ENCODE results near the gene NOX3.

NOX3 gene

DNA sequence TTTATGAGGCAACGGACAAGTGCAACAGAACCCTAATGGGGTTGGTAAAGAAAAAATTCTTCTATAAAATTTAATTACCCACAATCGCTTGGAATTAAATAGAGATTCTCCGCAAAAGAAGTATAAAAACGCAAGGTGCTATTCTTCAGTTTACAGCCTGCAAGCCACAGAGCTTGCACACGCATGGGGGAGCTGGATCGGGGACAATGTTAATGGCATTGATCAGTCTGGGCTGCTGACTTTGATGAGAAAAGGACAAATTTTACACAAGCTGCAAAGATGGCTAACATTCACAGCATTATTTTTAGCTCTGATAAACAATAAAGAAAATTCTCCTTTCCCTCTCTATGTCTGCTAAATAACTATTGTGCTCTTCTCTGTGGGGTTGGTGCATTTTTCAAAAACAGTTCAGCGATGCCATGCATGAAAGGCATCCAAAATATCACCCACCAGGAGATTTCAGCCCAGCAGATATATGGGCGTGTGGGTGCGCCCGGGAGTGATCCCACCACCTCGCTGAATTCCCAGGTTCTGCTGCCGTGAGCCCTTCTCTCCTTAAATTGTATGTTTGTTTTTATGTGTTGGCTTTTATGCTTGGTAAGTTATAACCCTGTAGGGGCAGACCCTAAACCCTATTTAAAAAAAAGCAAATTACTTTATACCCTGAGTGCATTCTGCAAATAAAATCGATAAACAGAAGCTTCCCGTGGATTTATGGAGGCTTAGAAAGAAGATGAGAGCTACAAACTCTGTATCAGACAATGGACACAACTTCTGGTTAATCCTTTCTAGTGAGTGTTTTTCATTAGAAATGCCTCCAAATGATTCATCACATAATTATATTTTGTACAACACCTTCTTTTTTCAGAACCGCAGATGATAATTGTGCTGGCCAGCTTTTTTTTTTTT, 55.6 kb downstream of the NOX3 start:
- DNase-seq (ENCODE audit: low spot score), result no peak

DNA sequence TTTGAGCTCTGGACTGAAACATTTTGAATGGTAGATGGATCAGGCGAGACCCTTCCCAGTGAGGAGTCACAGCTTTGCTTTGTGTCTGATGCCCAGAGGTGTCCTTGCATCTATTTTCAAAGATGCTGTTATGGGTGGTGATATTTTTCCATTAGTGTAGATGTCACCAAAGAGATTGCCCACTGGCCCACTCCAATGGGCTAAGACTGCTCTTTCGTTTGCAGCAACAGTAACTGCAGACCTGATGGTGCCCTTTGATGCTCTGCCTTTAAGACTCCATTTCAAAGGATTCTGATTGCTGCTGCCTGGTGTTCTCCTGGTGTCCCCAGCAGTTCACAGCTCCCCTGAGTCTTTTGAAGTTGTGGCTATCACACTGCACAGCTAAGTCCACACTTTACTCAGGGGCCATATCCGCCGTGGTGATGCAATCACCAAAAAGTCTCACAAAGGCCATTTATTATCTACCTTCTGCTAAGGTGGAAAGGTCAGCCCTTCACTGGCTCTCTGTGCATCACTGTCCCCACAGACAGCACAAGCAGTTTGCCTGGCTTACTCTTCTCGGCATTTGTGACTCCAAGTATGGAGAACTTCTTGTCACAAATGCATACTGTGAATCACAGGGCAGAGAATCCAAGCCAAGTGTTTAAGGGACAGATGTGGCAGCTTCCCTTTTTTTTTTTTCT, 56.4 kb downstream of the NOX3 start:
- DNase-seq (ENCODE audit: low spot score), result no peak

DNA sequence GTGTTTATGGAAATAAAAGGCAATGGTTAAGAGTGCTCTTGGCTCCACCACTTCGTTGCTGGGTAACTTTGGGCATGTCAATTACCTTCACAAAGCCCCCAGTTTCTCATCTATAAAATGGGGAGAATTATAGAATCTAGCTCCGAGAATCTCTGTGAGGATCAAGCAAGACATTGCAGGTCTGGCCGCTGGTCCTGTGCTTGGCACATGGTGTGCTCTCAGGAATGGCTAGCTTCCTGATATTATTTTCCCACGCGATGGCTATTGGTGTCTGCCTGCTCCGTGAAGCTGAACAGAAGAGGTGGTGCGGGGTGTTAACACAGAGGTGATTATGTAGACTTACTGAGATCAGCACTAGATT, 57.0 kb downstream of the NOX3 start:
- DNase-seq (ENCODE audit: low spot score), result no peak

DNA sequence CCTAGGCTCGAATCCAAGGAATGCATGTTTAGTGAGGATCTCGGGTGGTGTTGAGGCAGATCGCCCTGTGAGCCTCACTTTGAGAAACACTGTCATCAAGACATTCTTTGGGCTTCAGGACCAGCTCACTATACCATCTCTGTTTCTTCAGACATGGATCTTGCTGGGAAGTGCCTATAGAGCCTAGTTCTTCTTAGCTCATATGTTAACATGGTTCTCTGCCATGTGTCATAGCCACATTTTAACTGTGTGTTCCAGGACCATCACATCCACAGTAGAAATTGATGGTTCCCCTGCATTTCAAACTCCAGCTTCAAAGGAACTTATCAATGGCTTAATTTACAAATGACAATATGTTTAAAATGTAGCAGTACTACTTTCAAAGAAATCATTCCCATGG, 57.4 kb downstream of the NOX3 start:
- no peak for DNase-seq (ENCODE audit: low spot score)

DNA sequence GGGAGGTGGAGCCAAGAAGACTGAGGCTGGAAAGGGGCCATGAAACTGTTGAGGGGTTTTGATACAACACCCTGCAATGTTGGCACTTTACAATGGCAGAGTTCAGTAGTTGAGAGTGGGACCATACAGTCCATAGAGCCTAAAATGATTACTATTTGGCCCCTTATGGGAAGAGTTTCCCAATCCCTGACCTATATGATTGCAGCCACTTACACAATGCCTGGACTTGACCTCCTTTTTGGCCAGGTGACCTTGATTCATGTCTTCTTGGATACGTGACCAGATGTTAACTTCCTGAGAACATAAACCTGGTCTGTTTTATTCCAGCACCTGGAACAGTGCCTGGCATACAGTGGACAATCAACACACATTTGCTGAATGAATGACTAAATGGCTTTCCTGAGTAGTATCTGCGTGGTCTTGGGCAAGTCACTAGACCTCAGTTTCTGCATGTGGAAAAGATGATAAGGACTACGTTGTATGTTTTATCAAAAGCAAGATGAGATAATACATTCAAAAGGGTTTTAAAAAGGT, 58.4 kb downstream of the NOX3 start:
- DNase-seq (ENCODE audit: low spot score), result no peak

DNA sequence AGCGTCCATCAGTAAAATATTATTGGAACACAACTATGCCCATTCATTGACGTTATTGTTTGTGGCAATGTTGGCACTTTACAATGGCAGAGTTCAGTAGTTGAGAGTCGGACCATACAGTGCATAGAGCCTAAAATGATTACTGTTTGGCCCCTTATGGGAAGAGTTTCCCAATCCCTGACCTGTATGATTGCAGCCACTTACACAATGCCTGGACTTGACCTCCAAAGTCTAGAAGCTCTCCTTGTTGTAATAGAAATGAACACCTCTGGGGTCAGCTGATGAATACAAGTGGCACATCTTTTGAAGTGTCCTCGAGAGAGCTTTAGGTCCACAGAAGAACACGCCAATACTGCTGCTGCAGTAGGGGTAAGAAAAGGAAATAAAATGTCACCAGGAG, 59.0 kb downstream of the NOX3 start:
- no peak for DNase-seq (ENCODE audit: low spot score)

DNA sequence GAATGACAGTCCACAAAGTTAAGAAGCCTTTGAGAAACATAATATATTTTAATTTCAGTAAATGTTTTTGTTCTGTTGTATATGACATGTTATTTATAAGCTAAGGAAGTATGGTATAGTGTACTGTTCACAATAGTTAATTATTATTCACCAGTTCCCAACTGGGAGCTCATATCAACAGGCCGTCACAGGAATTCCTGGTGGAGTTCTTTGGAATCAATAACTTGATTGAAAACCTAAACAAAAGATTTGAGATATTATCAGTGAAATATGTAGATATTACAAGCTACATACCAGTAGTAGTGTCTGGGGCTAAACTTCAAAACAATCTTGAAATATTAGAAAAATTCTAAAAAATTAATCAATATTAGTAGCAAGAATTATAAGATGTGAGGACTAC, 60.3 kb downstream of the NOX3 start:
- DNase-seq (ENCODE audit: low spot score), result no peak

DNA sequence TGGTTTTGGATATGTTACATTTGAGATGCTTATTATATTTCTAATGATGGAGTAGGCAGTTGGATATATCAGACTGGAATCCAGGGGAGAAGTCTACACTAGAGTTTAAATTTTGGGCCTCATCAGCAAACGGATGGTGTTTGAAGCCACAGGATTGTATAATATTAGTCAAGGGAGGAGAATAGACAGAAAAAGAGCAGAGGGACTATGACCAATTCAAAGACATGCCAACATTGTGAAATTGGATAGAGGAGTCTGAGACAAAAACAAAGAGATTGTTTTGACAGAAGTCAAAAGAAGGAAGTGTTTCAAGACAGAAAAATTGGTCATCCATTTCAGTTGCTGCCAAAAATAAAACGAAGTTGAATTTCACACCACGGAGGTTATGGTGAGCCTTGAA, 66.5 kb downstream of the NOX3 start:
- DNase-seq (ENCODE audit: low spot score), result no peak

DNA sequence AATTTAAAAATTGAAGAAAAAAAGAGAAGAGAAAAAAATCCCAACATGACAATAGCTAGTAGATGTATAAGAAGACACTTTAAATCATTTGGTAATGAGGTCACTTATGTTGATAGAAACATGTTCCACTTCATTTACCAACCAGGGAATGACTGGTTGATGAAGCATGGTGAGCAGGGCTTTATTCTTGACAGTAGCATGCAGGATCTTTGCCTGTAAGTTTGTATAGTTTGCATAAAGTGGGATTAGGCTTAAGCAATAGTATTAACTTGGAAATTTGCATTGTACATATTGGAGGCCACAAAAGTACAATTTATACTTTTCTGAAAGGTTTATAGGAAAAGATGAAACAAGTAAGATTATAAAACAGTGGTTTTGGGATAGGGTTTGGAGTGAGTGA, 67.0 kb downstream of the NOX3 start:
- no peak for DNase-seq (ENCODE audit: low spot score)

DNA sequence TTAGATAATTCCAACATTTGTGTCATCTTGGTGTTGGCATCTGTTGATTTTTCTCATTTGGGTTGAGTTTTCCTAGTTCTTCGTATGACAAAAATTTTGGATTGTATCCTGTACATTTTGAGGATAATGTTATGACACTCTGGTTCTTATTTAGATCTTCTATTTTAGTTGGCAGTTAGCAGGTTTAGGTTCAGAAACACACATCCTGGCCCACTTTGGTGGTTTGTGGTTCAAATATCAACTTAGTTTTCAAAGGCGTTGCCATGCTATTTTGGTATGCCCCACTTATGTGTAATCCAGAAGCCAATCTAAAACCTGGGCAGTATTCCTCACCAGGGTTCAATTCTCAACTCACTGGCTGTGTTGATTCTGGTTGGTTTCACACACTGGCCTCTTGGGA, 68.2 kb downstream of the NOX3 start:
- DNase-seq (ENCODE audit: low spot score), result no peak

DNA sequence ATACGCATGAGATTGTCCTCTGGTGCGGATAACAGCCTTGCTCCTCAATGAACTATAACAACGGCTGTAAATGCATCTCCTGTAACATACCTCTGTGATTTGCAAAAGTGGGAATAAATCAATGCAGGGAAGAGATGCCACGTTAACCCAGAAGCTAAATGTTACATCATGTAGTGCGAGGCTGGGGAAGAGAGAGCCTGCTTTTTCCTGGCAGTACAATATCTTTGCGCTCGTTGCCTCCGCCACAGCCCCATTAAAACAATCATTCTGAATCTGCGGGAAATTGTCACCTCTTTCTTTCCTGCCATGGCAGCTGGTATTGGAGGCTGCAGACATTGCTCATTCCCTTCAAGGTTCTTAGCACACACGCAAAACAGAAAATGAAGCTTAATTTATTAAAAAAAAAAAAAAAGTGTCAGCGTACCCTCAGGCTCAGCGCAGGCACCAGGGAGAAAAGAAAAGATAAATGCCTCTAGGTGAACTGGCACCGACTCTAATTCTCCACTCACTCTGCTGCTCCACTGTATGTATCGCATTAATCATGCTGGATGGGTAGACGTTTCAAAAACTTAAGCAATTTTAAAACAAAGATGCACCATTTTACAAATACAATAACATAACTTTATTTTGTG, 71.2 kb downstream of the NOX3 start:
- no peak for DNase-seq (ENCODE audit: low spot score)

DNA sequence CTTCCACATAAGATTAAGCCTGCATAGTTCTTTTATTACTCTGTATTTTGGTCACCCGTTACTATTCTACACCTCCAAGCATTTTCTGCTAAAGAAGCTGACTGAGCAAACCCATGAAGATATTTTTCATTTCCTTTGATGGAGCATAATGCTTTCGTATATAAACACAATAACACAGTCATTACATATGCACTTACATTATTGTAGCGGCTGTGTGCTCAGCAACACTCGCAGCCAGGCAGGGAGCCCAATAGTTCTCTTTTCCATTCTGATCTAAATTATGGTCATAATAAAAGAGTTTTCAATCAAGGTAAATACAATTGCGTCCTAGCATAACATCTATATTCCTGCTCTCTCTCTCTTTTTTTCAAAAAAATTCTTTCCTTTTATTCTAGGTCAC, 71.7 kb downstream of the NOX3 start:
- DNase-seq (ENCODE audit: low spot score), result no peak

DNA sequence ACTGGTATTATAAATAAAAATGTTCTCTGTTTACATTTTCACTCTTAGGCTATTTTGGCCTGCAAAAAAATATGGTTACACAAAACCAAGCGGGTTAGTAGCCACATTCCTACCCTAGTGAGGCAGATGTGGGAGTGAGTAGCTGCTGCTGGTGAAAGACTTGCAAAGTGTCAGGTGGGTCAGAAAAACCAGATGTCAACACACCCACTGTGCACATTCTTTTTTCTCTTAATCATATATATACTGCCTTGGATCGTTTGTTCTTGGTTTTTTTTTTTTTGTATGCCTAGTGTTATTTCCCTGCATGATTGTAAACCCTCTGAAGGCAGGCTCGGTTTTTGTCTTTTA, 73.3 kb downstream of the NOX3 start:
- no peak for DNase-seq (ENCODE audit: low spot score)

DNA sequence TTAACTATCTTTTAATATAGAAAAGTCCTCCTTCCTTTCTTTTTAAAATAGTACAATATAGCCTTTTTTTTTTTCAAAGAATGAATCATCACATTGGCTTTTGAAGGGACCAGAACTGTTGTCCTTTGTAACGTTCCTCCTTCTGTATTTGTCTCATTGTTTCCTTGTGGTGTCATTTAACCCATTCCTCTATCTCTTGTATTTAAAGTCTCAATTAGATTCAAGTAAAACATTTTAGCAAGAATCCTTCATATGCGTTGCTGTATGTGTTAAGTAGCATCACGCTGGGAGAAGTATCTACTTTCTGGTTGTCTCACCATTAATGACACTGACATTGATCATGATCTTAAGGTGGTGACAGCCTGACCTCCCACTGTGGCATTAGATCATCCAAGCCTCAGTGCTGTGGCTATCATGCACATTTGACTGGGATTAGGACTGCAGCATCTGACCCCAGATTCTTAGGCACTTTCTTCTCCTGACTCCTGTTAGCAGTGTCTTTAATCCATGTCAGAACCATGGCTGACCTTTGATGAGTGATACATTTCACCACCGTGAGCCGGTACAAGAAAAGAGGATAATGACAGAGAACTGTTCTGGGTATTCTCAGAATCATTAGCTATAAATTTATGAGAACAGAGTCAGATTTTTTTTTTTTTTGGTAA, 73.8 kb downstream of the NOX3 start:
- no peak for DNase-seq (ENCODE audit: low spot score)

DNA sequence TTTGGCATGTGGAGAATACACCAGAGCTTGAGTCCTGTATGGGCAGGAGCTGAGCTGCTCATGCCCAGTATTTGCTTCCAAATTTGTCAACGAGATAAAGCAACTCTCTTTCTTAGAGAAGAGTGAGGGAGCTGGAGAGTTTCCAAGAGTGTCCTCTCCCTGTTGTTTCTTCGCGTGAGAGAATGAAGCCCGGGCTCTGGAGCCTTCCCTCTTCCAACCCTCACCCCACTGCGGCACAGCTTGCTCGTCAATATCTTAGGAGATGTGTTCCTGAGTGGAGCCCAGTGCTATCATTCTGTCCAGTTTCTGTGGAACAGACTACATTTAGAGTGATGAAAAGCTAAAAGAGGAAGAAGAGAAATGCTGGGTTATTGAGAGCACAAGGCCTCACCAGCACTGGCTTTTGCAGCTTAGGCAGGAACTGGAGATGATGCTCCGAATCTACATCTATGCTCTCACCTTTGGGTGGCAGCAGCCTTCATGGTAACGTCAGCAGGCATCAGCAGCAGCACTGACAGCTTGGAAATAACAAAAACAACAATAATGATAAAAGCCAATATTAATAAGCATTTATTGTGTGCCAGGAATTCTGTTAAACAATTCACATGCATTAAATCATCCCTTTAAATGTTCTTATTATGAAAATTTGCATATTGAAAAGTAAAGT, 74.8 kb downstream of the NOX3 start:
- DNase-seq (ENCODE audit: low spot score), result no peak

DNA sequence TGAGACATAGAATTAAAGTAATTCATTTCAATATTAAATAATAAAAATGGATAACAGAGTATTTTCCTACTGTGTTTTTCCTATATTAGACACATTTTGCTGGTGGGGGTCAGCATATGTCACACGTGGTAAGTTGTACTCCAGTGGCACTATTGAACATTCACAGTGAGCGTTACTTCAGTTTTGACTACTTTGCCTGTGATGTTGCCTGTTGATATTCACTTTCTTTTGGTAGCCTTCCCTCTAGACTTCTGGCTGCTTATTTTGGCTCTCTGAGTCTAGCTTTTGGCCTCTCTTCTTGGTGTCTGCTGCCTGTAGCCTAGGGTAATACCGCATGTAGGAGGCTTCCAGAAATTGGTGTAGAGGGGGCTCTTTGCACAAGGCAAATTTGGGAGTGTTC, 76.9 kb downstream of the NOX3 start:
- no peak for DNase-seq (ENCODE audit: low spot score)

DNA sequence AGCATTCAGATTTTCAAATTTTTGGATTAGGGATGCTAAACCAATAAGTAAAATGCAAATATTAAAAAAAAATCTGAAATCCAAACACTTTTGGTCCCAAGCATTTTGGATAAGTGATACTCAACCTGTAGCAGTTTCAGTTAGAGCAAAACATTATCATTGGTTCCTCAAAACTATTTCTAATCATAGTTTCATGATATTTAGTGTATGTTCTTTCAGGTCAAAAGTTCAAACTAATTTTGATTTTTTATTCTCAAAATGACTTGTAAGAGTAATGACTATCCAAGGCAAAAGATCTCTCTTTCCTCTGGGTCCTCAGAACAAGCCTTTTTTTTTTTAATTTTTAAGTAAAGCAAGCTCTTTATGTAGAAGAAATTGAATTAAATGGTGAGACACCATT, 77.4 kb downstream of the NOX3 start:
- no peak for DNase-seq (ENCODE audit: low spot score)

DNA sequence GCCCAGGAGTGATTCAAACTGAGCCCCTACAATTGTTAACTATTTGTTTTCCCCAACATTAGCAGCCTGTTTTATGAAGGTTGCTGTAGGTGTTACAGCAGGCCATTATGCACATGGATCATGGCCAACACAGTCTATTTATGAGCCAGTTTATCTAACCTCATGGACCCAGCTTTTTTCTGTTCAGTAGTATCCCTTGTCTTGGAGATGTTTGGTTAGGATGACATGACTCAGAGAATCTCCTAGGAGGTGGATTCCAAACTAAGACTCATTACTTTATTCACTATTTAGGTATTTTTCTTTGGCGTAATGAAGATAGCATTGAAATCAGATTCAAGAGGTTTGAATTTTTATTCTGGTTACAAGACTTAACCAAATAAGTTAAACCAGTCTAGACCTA, 78.6 kb downstream of the NOX3 start:
- DNase-seq (ENCODE audit: low spot score), result no peak

DNA sequence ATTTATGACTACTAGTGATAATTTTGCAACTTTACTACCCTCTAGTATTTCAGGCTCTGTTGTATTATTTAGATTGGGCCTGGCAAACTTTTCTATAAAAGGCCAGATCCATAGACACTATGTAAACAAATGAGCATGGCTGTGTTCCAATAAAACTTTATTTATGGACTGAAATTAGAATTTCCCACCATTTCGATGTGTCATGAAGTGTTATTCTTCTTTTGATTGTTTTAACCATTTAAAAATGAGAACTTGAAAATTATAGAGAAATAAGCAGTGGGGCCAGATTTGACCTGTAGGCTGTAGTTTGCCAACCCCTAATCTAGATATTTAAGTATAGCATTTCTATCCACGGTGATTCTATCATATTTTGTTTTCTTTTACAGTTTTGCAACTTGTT, 79.8 kb downstream of the NOX3 start:
- no peak for DNase-seq (ENCODE audit: low spot score)

DNA sequence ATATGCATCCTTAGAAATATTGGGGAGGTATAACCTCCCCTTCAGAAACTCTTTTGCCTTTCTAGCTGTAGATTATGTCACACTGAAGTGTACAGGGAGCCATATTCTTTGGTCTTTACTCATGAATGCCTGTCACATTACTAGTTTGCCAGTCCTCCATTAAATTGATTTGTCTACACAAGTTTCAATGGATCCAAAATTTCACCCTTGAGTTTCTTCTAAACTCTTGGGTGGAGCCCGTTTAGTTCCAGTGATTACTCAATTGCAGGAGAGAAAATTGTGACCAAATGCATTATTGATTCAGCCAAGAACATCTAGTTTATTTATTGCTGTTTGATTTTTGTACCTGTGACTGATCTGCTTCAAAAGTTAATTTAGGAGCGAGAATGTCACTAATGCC, 81.0 kb downstream of the NOX3 start:
- DNase-seq (ENCODE audit: low spot score), result no peak

DNA sequence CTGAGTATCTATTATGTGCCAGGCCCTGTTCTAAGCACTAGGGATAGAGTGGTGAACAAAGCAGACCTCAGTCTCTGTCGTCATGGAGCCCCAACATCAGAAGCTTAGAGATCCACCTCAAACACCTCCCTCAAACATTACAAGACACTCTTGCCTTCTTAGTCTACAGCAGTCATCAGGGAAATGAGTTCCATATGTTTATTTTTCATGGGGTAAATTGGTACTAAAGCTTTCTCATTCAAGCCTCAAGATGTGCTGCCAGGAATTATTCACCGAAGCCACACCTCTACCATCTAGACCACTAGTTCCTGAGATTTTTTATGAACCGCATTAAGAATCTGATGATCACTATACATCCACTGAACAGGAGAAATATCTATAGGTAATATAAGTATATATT, 82.4 kb downstream of the NOX3 start:
- no peak for DNase-seq (ENCODE audit: low spot score)

DNA sequence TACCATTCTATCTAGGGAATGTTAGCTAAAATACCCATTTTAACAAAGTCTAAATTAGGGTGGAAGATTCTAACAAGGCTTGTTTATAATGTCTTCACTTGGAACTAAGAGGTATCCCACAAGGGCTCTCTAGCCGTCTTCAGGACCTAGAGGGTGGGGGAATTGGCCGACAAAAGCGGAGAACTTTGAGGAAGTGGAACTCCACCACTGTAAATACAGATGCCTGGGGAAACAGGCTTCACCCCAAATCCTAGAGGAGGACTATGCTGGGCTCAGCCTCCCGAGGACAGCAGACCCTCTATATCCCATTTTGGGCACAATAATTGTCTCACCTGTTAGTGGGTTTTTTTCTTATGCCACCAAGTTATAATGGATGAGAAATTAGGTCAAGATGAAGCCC, 83.4 kb downstream of the NOX3 start:
- DNase-seq (ENCODE audit: low spot score), result no peak
